ENCODE measurements around the gene TRIO. TPM values are rescaled to one million over a fixed set of nuclear protein-coding genes. Genes with fewer than 3 reads are reported as not detected.

Gene TRIO
- total RNA-seq, 1 experiment from 2014 or later = 68.4 TPM

- intact Hi-C loops (cut with micrococcal nuclease) = no loop called here
- TF ChIP-seq ZBTB33 (IDR thresholded peaks at IDR 0.05; ENCODE audit: extremely low read depth, insufficient replicate concordance, low read length) (no peak), MAX (IDR thresholded peaks at IDR 0.05) (no peak), ELF1 (IDR thresholded peaks at IDR 0.05; ENCODE audit: borderline replicate concordance, low read depth) (no peak)
- POLR2A ChIA-PET = no interaction called here
- no peak overlapping the region for H2AFZ ChIP-seq (ENCODE audit: low read depth, low read length, poor library complexity, severe bottlenecking)
- no peak overlapping the region for H3K9ac ChIP-seq (ENCODE audit: low read length)
- no peak for ATAC-seq
- H3K36me3 ChIP-seq (ENCODE audit: control insufficient read depth in 1 of 2, insufficient read depth in 2 of 2, low read length in 2 of 2) = no peaks in the 10 kb centered on the region
- H3K79me2 ChIP-seq (ENCODE audit: insufficient read depth, low read length) = peaks cover 99% of the 10 kb centered on the region
- no peaks in the 10 kb centered on the region for H3K27me3 ChIP-seq (ENCODE audit: insufficient read depth, low read length)
- no peak overlapping the region for H3K27ac ChIP-seq (ENCODE audit: low read depth, low read length)
- CTCF ChIA-PET = no interaction called here
- no peak overlapping the region for H3K4me2 ChIP-seq (ENCODE audit: low read length)
- peaks cover 56 to 75% of the 10 kb centered on the region in 2 experiments for H3K4me1 ChIP-seq (ENCODE audit: control insufficient read depth in 1 of 2, insufficient read depth in 2 of 2, low read length in 2 of 2)
- no TSS peak for BruUV-seq (replicated peaks)
- no peak overlapping the region for H3K4me3 ChIP-seq (replicated peaks in 1 of 2; ENCODE audit: low read depth in 1 of 2, low read length in 2 of 2)
- peaks cover 30% of the 10 kb centered on the region; the same call in 1 of the 2 replicates for H4K20me1 ChIP-seq (ENCODE audit: insufficient read depth)
- no peaks in the 10 kb centered on the region for H3K9me3 ChIP-seq (ENCODE audit: control insufficient read depth in 1 of 2, insufficient read depth in 1 of 2, low read depth in 1 of 2, low read length in 2 of 2)
- no peaks in the 10 kb centered on the region for H3K9me2 ChIP-seq (ENCODE audit: insufficient read depth)
- DNase-seq (ENCODE audit: low read depth, low spot score) = no peak
- RAD21 ChIA-PET (ENCODE audit: low non-redundant PET in 1 of 2, low total read pairs in 2 of 2, uncharacterized antibody in 2 of 2, unreplicated experiment in 2 of 2) = no interaction called here
Measured at GRCh38 chr5:14171621-14172020, 28.5 kb downstream of the TRIO start.

DNA sequence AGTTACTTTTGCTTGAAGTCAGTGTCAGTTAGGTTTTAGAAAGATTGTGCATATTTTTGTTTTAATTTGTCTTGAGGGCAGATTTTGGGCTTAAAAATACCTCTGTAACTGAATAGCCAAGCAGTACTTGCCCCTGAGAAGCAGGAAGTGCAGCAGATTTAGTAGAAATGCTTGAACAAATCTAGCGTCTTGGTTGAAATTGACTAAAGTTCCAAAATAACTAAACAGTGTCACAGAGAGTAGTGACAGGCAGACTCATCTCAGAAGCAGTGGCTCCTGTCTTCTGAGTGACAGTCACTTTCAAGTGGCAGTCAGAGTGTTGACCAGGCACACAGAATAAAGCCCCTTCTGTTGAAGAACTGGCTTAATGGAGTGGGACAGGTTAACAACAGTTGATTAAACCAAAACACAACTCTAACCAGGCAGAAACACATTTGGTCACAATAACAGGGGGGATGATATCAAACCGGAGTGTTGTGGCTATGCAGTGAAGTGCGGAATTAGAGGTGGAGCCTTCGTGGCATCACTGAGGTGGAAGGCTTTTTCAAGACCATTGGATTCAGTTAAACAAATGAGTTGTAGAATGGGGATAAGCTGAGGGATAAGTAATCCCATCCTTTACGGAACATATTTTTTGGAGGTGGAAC lies 29.1 kb downstream of the TRIO start:
- Histone ChIP-seq H3K4me1 (ENCODE audit: control insufficient read depth in 1 of 2, insufficient read depth in 2 of 2, low read length in 2 of 2) (peaks cover 50 to 71% of the 10 kb centered on the region in 2 experiments), H3K9me2 (ENCODE audit: insufficient read depth) (no peaks in the 10 kb centered on the region), H3K9me3 (ENCODE audit: control insufficient read depth in 1 of 2, insufficient read depth in 1 of 2, low read depth in 1 of 2, low read length in 2 of 2) (no peaks in the 10 kb centered on the region), H3K36me3 (ENCODE audit: control insufficient read depth in 1 of 2, insufficient read depth in 2 of 2, low read length in 2 of 2) (no peaks in the 10 kb centered on the region), H2AFZ (ENCODE audit: low read depth, low read length, poor library complexity, severe bottlenecking) (no peak overlapping the region), H3K4me2 (ENCODE audit: low read length) (peak overlapping the region; percentile 75), H3K27ac (ENCODE audit: low read depth, low read length) (peak overlapping the region; percentile 55; the same call in 1 of the 2 replicates), H3K9ac (ENCODE audit: low read length) (no peak overlapping the region), H3K4me3 (replicated peaks in 1 of 2; ENCODE audit: low read depth in 1 of 2, low read length in 2 of 2) (peak overlapping the region in 1 of 2 experiments; percentile 30; a peak in 1 of 4 replicates), H3K27me3 (ENCODE audit: insufficient read depth, low read length) (no peaks in the 10 kb centered on the region), H4K20me1 (ENCODE audit: insufficient read depth) (peaks cover 30% of the 10 kb centered on the region; the same call in 1 of the 2 replicates), H3K79me2 (ENCODE audit: insufficient read depth, low read length) (peaks cover 99% of the 10 kb centered on the region)
- DNase-seq (ENCODE audit: low read depth, low spot score) (no peak), ATAC-seq (peak; percentile 18; the same call in 1 of the 2 replicates)
- POLR2A ChIA-PET = no interaction called here
- CTCF ChIA-PET = no interaction called here
- intact Hi-C loops (cut with micrococcal nuclease) = no loop called here
- BruUV-seq (replicated peaks) = no TSS peak
- RAD21 ChIA-PET (ENCODE audit: low non-redundant PET in 1 of 2, low total read pairs in 2 of 2, uncharacterized antibody in 2 of 2, unreplicated experiment in 2 of 2) = no interaction called here
- no peak for TF ChIP-seq EZH2phosphoT487 (IDR thresholded peaks at IDR 0.05; ENCODE audit: borderline replicate concordance)
- TF ChIP-seq, protein P1, sequence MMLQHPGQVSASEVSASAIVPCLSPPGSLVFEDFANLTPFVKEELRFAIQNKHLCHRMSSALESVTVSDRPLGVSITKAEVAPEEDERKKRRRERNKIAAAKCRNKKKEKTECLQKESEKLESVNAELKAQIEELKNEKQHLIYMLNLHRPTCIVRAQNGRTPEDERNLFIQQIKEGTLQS (IDR thresholded peaks at IDR 0.05) = no peak
- no peak for TF ChIP-seq CBX3 (IDR thresholded peaks at IDR 0.05; ENCODE audit: low read depth)
- no peak for TF ChIP-seq SIN3A (IDR thresholded peaks at IDR 0.05; ENCODE audit: low read depth)
- TF ChIP-seq TCF7L2 (IDR thresholded peaks at IDR 0.05; ENCODE audit: borderline replicate concordance, extremely low read depth, insufficient read depth, insufficient read length) = no peak
- TF ChIP-seq CTCF (IDR thresholded peaks at IDR 0.05 in 2 of 3, conservative IDR thresholded peaks at IDR 0.05 in 1 of 3; ENCODE audit: borderline replicate concordance in 1 of 3, insufficient read depth in 1 of 3, low read depth in 2 of 3, low read length in 2 of 3) = no peak
- TF ChIP-seq POLR2A (IDR thresholded peaks at IDR 0.05; ENCODE audit: borderline replicate concordance, extremely low read depth, insufficient read depth, insufficient read length) = no peak
- TF ChIP-seq CEBPB (IDR thresholded peaks at IDR 0.05; ENCODE audit: low read depth) = no peak
- TF ChIP-seq EGR1 (IDR thresholded peaks at IDR 0.05; ENCODE audit: low read depth) = no peak
- TF ChIP-seq SP1 (IDR thresholded peaks at IDR 0.05; ENCODE audit: low read depth) = no peak
- TF ChIP-seq ZBTB33 (IDR thresholded peaks at IDR 0.05; ENCODE audit: extremely low read depth, insufficient replicate concordance, low read length) = no peak

All from HCT116 (cell line).